Measurements from ENCODE around the gene TEX52. TPM values are rescaled to one million over a fixed set of nuclear protein-coding genes. Genes with fewer than 3 reads are reported as not detected.

Gene TEX52
- total and polyA plus RNA-seq, 11 donors = not detected

GRCh38 chr12:2897418-2897817, 40.6 kb upstream of the TEX52 start:
- Histone ChIP-seq H3K27ac (no peak overlapping the region), H3K36me3 (no peaks in the 10 kb centered on the region), H3K4me1 (peaks cover 0 to 26% (median 7%) of the 10 kb centered on the region in 12 donors), H3K4me3 (no peak overlapping the region), H3K27me3 (no peaks in the 10 kb centered on the region), H3K9me3 (no peaks in the 10 kb centered on the region)
- intact Hi-C loops (cut with DNase I) = loop anchor here in 1 of 10 donors (10.0 kb wide), 1 partner anchor 47 kb away; no protein-coding TSS in a partner anchor
- ATAC-seq = no peak
- TF ChIP-seq CTCF (IDR thresholded peaks at IDR 0.05) (no peak), POLR2A (IDR thresholded peaks at IDR 0.05) (no peak)
- no peak for DNase-seq
- WGBS, 4 donors = 94 to 100% (median 99%) methylated on average over 5 of the region's 5 CpGs

GRCh38 chr12:2895511-2895910, 38.7 kb upstream of the TEX52 start:
- Histone ChIP-seq H3K36me3 (no peaks in the 10 kb centered on the region), H3K27ac (peak overlapping the region in 1 of 12 donors; percentile 20)
- intact Hi-C loops (cut with DNase I) = loop anchor here in 1 of 10 donors (10.0 kb wide), 1 partner anchor 49 kb away; no protein-coding TSS in a partner anchor

GRCh38 chr12:2895051-2895451, 38.2 kb upstream of the TEX52 start:
- TF ChIP-seq POLR2A (IDR thresholded peaks at IDR 0.05) = no peak
- no peak for TF ChIP-seq CTCF (IDR thresholded peaks at IDR 0.05)
- no peak for ATAC-seq
- no peak overlapping the region for H3K4me3 ChIP-seq
- no peaks in the 10 kb centered on the region for H3K9me3 ChIP-seq
- no peaks in the 10 kb centered on the region for H3K27me3 ChIP-seq
- peak overlapping the region in 1 of 12 donors; percentile 20 for H3K27ac ChIP-seq
- DNase-seq = no peak
- 0 to 81% (median 60%) methylated on average over 2 of the region's 2 CpGs for WGBS, 4 donors
- intact Hi-C loops (cut with DNase I) = loop anchor here in 1 of 10 donors (10.0 kb wide), 1 partner anchor 50 kb away; no protein-coding TSS in a partner anchor
- H3K4me1 ChIP-seq = peaks cover 0 to 30% (median 13%) of the 10 kb centered on the region in 12 donors
- H3K36me3 ChIP-seq = no peaks in the 10 kb centered on the region

More at GRCh38 chr12:2895511-2895910, 38.7 kb upstream of the TEX52 start:
- no peak for ATAC-seq
- H3K4me1 ChIP-seq = peaks cover 0 to 26% (median 11%) of the 10 kb centered on the region in 12 donors
- no peak for TF ChIP-seq POLR2A (IDR thresholded peaks at IDR 0.05)
- TF ChIP-seq CTCF (IDR thresholded peaks at IDR 0.05) = no peak
- no peaks in the 10 kb centered on the region for H3K9me3 ChIP-seq
- no peaks in the 10 kb centered on the region for H3K27me3 ChIP-seq
- WGBS, 4 donors = 79 to 90% (median 88%) methylated on average over 2 of the region's 2 CpGs
- DNase-seq = no peak
- H3K4me3 ChIP-seq = no peak overlapping the region

GRCh38 chr12:2893007-2893406, 36.2 kb upstream of the TEX52 start:
- ATAC-seq = no peak
- 91 to 95% (median 93%) methylated on average over 8 of the region's 8 CpGs for WGBS, 4 donors
- intact Hi-C loops (cut with DNase I) = loop anchor here in 1 of 10 donors (10.0 kb wide), 1 partner anchor 52 kb away; no protein-coding TSS in a partner anchor
- Histone ChIP-seq H3K36me3 (peaks cover 0 to 7% (median 0%) of the 10 kb centered on the region in 9 donors), H3K4me1 (peaks cover 0 to 32% (median 14%) of the 10 kb centered on the region in 12 donors), H3K4me3 (no peak overlapping the region), H3K27ac (peak overlapping the region in 1 of 12 donors; percentile 98), H3K27me3 (no peaks in the 10 kb centered on the region), H3K9me3 (no peaks in the 10 kb centered on the region)
- TF ChIP-seq POLR2A (IDR thresholded peaks at IDR 0.05) (no peak), CTCF (IDR thresholded peaks at IDR 0.05) (no peak)
- no peak for DNase-seq
